ENCODE results near the gene RPLP2. TPM values are rescaled to one million over a fixed set of nuclear protein-coding genes. Genes with fewer than 3 reads are reported as not detected.

Gene RPLP2
- total and polyA plus RNA-seq, 2 of the 4 experiments (the other 2 are of a cell fraction), result 59.9 to 1,897 TPM

DNA sequence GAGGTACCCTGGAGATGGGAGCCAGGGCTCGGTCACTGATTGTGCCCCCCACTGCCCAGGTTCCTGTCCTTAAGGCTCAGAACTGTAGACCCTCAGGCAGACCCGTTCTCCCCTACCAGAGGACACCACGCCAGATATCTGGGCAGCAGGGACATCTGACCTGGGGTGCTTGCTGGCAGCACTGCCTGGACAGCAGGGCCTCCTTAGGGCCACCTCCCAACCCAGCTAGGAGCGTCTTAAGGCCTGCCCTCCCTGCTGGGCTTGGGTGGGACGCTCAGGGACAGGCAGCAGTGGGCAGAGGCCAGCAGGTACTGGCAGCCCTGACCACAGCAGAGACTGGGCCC lies 29.5 kb downstream of the RPLP2 start:
- Histone ChIP-seq H4K20me1 (ENCODE audit: insufficient read depth, low read length) (peaks cover 79% of the 10 kb centered on the region), H3K4me2 (ENCODE audit: low read depth, low read length) (no peak overlapping the region), H3K36me3 (ENCODE audit: control insufficient read depth, insufficient read depth, low read length) (peaks cover 52% of the 10 kb centered on the region), H3K14ac (replicated peaks; ENCODE audit: low read depth, low read length) (no peak overlapping the region), H4K8ac (ENCODE audit: low read depth in 2 of 2, low read length in 2 of 2) (no peak overlapping the region), H3K9me3 (ENCODE audit: control insufficient read depth, insufficient read depth, low read length) (no peaks in the 10 kb centered on the region), H3K4me3 (ENCODE audit: insufficient read depth, low read depth, low read length) (no peak overlapping the region), H2BK120ac (ENCODE audit: low read depth, low read length) (no peak overlapping the region), H3K4me1 (ENCODE audit: control insufficient read depth, insufficient read depth, low read length) (peaks cover 26% of the 10 kb centered on the region), H3K23ac (ENCODE audit: low read depth, low read length) (no peak overlapping the region), H2AK5ac (ENCODE audit: low read depth, low read length) (no peak overlapping the region), H3K9ac (ENCODE audit: low read depth, low read length) (no peak overlapping the region), H2BK15ac (ENCODE audit: low read depth, low read length) (no peak overlapping the region), H2BK5ac (ENCODE audit: low read depth, low read length, poor library complexity, severe bottlenecking) (no peak overlapping the region), H3K18ac (ENCODE audit: low read depth, low read length) (no peak overlapping the region), H3K4ac (ENCODE audit: low read depth, low read length) (no peak overlapping the region), H3K27me3 (ENCODE audit: control insufficient read depth, insufficient read depth, low read length) (no peaks in the 10 kb centered on the region), H3K9me1 (ENCODE audit: insufficient read depth, low read length) (peaks cover 23% of the 10 kb centered on the region), H2AK9ac (replicated peaks; ENCODE audit: low read depth, low read length, poor library complexity) (no peak overlapping the region), H4K5ac (ENCODE audit: low read depth, low read length) (no peak overlapping the region), H3K27ac (ENCODE audit: insufficient read depth, low read length) (no peak overlapping the region), H2BK20ac (ENCODE audit: low read depth, low read length) (no peak overlapping the region), H2AFZ (replicated peaks; ENCODE audit: low read length, poor library complexity) (no peak overlapping the region), H3K56ac (ENCODE audit: extremely low read depth, insufficient read depth, low read length) (no peak overlapping the region), H3K79me1 (ENCODE audit: low read depth in 1 of 2, low read length in 2 of 2) (peaks cover 14 to 69% of the 10 kb centered on the region in 2 experiments; a peak in 3 of 4 replicates), H4K91ac (ENCODE audit: insufficient read depth, low read depth, low read length) (no peak overlapping the region)
- intact Hi-C loops (cut with micrococcal nuclease) (no loop called here), dilution Hi-C loops (cut with HindIII; ENCODE audit: low sequenced_read_pairs, unreplicated experiment) (no loop called here), in situ Hi-C loops (cut with MboI; ENCODE audit: low sequenced_read_pairs) (no loop called here)
- BruUV-seq (replicated peaks), result no TSS peak
- ATAC-seq (ENCODE audit: low read depth), result no peak
- no CpG with 5 or more reads among the region's 5 CpGs for WGBS, 2 experiments (ENCODE audit: extremely low coverage in 2 of 2, insufficient read length in 1 of 2)
- DNase-seq, result no peak
- POLR2A ChIA-PET (ENCODE audit: unreplicated experiment), result interaction anchor here (1.8 kb wide), 1 partner anchor 20 kb away, joined by 5 read pairs; the partner anchor contains the start of gene PNPLA2
- CTCF ChIA-PET, result interaction anchor here (1.0 kb wide), 1 partner anchor 9 kb away, joined by 3 read pairs; no protein-coding TSS in a partner anchor
- TF ChIP-seq SMC3 (IDR thresholded peaks at IDR 0.05; ENCODE audit: low read depth, low read length), result no peak
